Central memory CD8-positive, alpha-beta T cell (primary cell): Measurements from ENCODE around the gene IRX1.

ENCODE experiments used
- ATAC-seq: fragments of 150-1000 bp; cut with Tn5 transposase; replicated peaks from 2 replicates; pipeline ENCODE4 v1.10.0; 2022; ENCODE audit warnings: mild to moderate bottlenecking, moderate FRiP score, moderate number of reproducible peaks; ENCODE audit not compliant: poor library complexity, severe bottlenecking; ENCODE audit errors: extremely low read depth
- DNase-seq, 2 donors: peaks; one replicate each; pipeline ENCODE4 v3.0.0; 2021; ENCODE audit warnings: low spot score in 2 of 2
- H3K27ac Mint-ChIP-seq: one replicate; pipeline ENCODE4 v1.8.0; 2022; ENCODE audit warnings: low read depth, mild to moderate bottlenecking, moderate library complexity, mixed read lengths
- H3K27me3 Mint-ChIP-seq: one replicate; pipeline ENCODE4 v1.8.0; 2022; ENCODE audit warnings: mixed read lengths
- H3K36me3 Mint-ChIP-seq: one replicate; pipeline ENCODE4 v1.8.0; 2022; ENCODE audit warnings: mild to moderate bottlenecking, moderate library complexity, mixed read lengths; ENCODE audit not compliant: insufficient read depth
- H3K4me1 Mint-ChIP-seq: one replicate; pipeline ENCODE4 v1.8.0; 2022; ENCODE audit warnings: mixed read lengths
- H3K4me3 Mint-ChIP-seq: one replicate; pipeline ENCODE4 v1.8.0; 2022; ENCODE audit warnings: mild to moderate bottlenecking, moderate library complexity, mixed read lengths
- H3K9me3 Mint-ChIP-seq: one replicate; pipeline ENCODE4 v1.8.0; 2022; ENCODE audit warnings: mixed read lengths

The IRX1 gene

GRCh38 chr5:3595006-3595961, at the start of gene IRX1:
Gene IRX1 (plus strand): TSS chr5:3595832. CDS start chr5:3596106, 274 bp downstream.
- peaks cover 3% of the 10 kb centered on the region for H3K36me3 Mint-ChIP-seq
- H3K9me3 Mint-ChIP-seq: no peaks in the 10 kb centered on the region
- H3K4me1 Mint-ChIP-seq: no peaks in the 10 kb centered on the region
- no peak for ATAC-seq
- H3K27me3 Mint-ChIP-seq: peaks cover 58% of the 10 kb centered on the region
- H3K4me3 Mint-ChIP-seq: no peak within 1 kb of the TSS
- no peak within 1 kb of the TSS for H3K27ac Mint-ChIP-seq
- DNase-seq: no peak

- no peak for DNase-seq
- no peak for ATAC-seq
- no peaks in the 10 kb centered on the region for H3K4me1 Mint-ChIP-seq
- no peak overlapping the region for H3K4me3 Mint-ChIP-seq
- H3K9me3 Mint-ChIP-seq: peaks cover 13% of the 10 kb centered on the region
- H3K27me3 Mint-ChIP-seq: no peaks in the 10 kb centered on the region
- H3K27ac Mint-ChIP-seq: no peak overlapping the region
- no peaks in the 10 kb centered on the region for H3K36me3 Mint-ChIP-seq
These were observed 49.6 kb upstream of the IRX1 start for GRCh38 chr5:3546028-3546427.

- no peaks in the 10 kb centered on the region for H3K27me3 Mint-ChIP-seq
- DNase-seq (no peak), ATAC-seq (no peak)
- no peaks in the 10 kb centered on the region for H3K4me1 Mint-ChIP-seq
- peaks cover 16% of the 10 kb centered on the region for H3K9me3 Mint-ChIP-seq
- no peaks in the 10 kb centered on the region for H3K36me3 Mint-ChIP-seq
- H3K27ac Mint-ChIP-seq: no peak overlapping the region
- no peak overlapping the region for H3K4me3 Mint-ChIP-seq
These were observed 31.5 kb upstream of the IRX1 start for GRCh38 chr5:3564116-3564515.

DNA sequence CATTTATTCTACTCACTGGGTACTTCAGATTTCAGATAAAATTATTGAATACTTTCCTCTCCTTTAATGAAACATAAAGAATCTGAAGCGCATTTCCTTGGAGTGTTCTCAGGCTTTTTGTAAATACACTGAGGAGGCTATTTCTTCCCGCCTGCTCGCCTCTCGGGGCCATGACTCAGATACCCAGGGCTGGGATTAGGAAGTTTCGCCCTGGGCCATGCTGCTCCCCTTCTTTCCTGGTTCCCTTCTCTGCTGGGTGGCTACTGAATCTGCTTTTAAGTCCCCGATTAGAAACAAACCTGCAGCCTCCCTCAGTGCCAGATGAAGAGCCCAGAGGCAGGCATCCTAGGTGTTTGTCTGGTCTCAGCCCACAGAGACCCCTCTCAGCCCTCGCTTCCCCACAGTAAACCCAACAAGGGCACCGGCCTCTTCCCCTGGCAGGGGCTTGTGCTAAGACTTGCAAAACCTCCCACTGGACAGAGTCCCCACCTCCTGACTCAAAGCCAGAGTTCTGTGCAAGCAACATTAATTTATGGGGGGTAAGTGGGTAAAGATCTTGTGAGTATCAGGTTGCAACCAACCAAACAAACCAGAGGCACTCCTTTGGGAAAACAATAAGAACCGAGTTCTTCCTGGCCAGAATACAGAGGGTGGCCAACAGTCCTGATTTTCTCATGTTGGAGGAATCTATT, 30.7 kb upstream of the IRX1 start:
- Mint-ChIP-seq H3K9me3 (peaks cover 16% of the 10 kb centered on the region), H3K4me3 (no peak overlapping the region), H3K27me3 (no peaks in the 10 kb centered on the region), H3K4me1 (no peaks in the 10 kb centered on the region), H3K36me3 (no peaks in the 10 kb centered on the region), H3K27ac (no peak overlapping the region)
- ATAC-seq (no peak), DNase-seq (no peak)

DNA sequence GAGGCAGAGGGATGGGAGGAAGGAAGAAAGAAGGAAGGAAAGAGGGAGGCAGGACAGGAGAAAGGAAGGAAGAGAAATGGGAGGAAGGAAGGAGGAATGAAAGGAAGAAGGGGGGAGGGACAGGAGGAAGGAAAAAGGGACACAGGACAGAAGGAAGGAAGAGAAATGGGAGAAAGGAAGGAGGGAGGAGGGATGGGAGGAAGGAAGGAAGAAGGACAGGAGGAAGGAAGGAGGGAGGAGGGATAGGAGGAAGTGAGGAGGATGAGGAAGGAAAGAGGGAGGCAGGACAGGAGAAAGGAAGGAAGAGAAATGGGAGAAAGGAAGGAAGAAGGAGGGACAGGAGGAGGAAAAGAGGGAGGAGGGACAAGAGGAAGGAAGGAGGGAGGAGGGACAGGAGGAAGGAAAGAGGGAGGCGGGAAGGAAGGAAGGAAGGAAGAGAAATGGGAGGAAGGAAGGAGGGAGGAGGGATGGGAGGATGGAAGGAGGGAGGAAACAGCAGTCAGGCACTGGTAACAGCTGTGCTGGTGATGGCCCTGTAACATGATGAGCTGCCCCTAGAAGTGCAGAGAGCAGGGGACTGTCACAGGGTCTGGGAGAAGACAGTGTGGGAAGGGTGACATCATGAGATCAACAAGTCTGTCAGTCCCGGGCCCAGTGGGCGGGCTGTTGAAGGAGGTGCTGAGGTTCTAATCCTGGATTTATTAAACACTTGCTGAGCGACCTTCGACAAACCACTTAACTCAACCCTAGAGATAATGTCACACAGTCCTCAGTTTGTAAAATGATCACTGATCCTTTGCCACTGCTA, 10.7 kb upstream of the IRX1 start:
- peaks cover 30% of the 10 kb centered on the region for H3K9me3 Mint-ChIP-seq
- no peak overlapping the region for H3K27ac Mint-ChIP-seq
- H3K27me3 Mint-ChIP-seq: peaks cover 4% of the 10 kb centered on the region
- DNase-seq (no peak), ATAC-seq (no peak)
- no peaks in the 10 kb centered on the region for H3K4me1 Mint-ChIP-seq
- H3K4me3 Mint-ChIP-seq: no peak overlapping the region
- no peaks in the 10 kb centered on the region for H3K36me3 Mint-ChIP-seq

GRCh38 chr5:3590161-3590966, 5.3 kb upstream of the IRX1 start:
- Mint-ChIP-seq H3K27ac (no peak overlapping the region), H3K36me3 (peaks cover 3% of the 10 kb centered on the region), H3K27me3 (peaks cover 39% of the 10 kb centered on the region), H3K9me3 (peaks cover 10% of the 10 kb centered on the region), H3K4me3 (no peak overlapping the region), H3K4me1 (no peaks in the 10 kb centered on the region)
- ATAC-seq (no peak), DNase-seq (no peak)

DNA sequence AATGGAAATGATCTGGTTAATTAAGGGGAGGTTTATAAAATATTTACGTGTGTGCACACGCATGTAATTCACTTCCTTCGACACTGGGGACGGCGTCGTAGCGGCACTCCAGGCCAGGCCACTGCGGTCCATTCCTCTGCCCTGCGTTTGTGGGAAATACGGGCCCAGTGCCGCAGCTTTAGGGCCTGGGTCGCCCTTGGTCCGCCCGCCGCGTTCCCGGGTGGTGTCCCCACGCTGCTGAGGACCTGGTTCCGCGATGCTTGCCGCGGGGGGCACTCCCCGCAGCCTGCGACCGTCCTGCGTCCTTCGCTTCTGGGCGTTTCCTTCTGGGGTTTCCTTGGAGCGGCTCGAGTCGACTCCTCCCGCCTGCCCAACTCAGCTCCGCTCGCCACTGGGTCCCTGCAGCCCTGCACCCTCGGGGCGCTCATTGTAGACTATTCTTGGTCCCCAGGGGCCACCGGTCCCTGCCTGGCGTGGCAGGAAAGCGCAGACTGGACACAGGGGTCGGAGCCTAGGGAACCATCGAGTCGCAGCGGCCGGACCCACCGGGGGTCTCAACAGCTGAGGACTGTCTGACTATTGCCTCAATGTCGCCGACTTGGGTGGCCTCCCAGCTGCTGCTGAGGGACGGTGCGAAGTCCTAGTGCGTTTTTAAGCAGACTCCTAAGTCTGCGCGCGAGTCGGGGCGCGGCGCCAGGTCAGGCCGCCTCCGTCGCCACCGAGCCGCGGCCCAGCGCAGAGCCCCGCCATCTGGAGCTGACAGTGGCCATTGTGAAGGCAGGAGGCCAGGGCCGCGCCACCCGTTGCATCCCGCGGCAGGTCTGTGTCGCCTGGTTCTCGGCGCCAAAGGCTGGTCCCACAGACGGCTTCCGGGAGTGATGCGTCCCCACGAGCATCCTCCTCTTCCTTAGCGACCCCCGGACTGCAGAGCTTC, 4.4 kb upstream of the IRX1 start:
- Mint-ChIP-seq H3K27me3 (peaks cover 39% of the 10 kb centered on the region), H3K4me3 (no peak overlapping the region), H3K36me3 (peaks cover 3% of the 10 kb centered on the region), H3K4me1 (no peaks in the 10 kb centered on the region), H3K27ac (no peak overlapping the region), H3K9me3 (peaks cover 6% of the 10 kb centered on the region)
- no peak for ATAC-seq
- no peak for DNase-seq

GRCh38 chr5:3592298-3592697, 3.3 kb upstream of the IRX1 start:
- no peak overlapping the region for H3K4me3 Mint-ChIP-seq
- H3K9me3 Mint-ChIP-seq: no peaks in the 10 kb centered on the region
- peaks cover 3% of the 10 kb centered on the region for H3K36me3 Mint-ChIP-seq
- DNase-seq (no peak), ATAC-seq (no peak)
- no peak overlapping the region for H3K27ac Mint-ChIP-seq
- H3K27me3 Mint-ChIP-seq: peaks cover 43% of the 10 kb centered on the region
- H3K4me1 Mint-ChIP-seq: no peaks in the 10 kb centered on the region

GRCh38 chr5:3593771-3594509, 1.7 kb upstream of the IRX1 start:
- DNase-seq (no peak), ATAC-seq (no peak)
- Mint-ChIP-seq H3K36me3 (peaks cover 3% of the 10 kb centered on the region), H3K9me3 (no peaks in the 10 kb centered on the region), H3K27me3 (peaks cover 59% of the 10 kb centered on the region), H3K4me1 (no peaks in the 10 kb centered on the region), H3K27ac (no peak overlapping the region), H3K4me3 (no peak overlapping the region)

- ATAC-seq: no peak
- Mint-ChIP-seq H3K4me1 (no peaks in the 10 kb centered on the region), H3K36me3 (peaks cover 3% of the 10 kb centered on the region), H3K4me3 (no peak overlapping the region), H3K9me3 (no peaks in the 10 kb centered on the region), H3K27me3 (peaks cover 65% of the 10 kb centered on the region), H3K27ac (no peak overlapping the region)
- no peak for DNase-seq
These were observed 1.1 kb upstream of the IRX1 start for GRCh38 chr5:3594510-3595005.
